K562 (cell line): ENCODE results near the gene TMEM101. TPM values are rescaled to one million over a fixed set of nuclear protein-coding genes. Genes with fewer than 3 reads are reported as not detected.

Source experiments
- ARID3B ChIP-seq: fragments of 250-450 bp; sonication (Bioruptor Pico); IDR thresholded peaks from 2 replicates; pipeline ENCODE4 v1.4.0; 2020; ENCODE audit warnings: borderline replicate concordance
- CREB3 ChIP-seq: fragments of 450-650 bp; conservative IDR thresholded peaks from 2 replicates; pipeline ENCODE4 v1.6.1; 2016; ENCODE audit warnings: missing genetic modification characterization, low read depth, mild to moderate bottlenecking, missing compliant biosample characterization, moderate library complexity
- ELF2 ChIP-seq: fragments of 250-450 bp; sonication (Bioruptor Pico); IDR thresholded peaks from 2 replicates; pipeline ENCODE4 v1.5.0; 2021; ENCODE audit warnings: mild to moderate bottlenecking
- FUS ChIP-seq: fragments of 200-400 bp; formaldehyde crosslinking; optimal IDR thresholded peaks from 2 replicates; pipeline ENCODE3; 2017; ENCODE audit warnings: low read depth, low read length
- HDAC3 ChIP-seq: fragments of 450-650 bp; IDR thresholded peaks from 2 replicates; pipeline ENCODE4 v1.6.1; 2018; ENCODE audit warnings: borderline replicate concordance, mild to moderate bottlenecking, moderate library complexity; ENCODE audit not compliant: partially characterized antibody
- KLF10 ChIP-seq: fragments of 250-450 bp; sonication (Bioruptor Pico); IDR thresholded peaks from 2 replicates; pipeline ENCODE4 v1.6.1; 2021; ENCODE audit warnings: matching md5 sums
- LEF1 ChIP-seq: fragments of 450-650 bp; IDR thresholded peaks from 2 replicates; pipeline ENCODE4 v1.6.1; 2016; ENCODE audit warnings: mild to moderate bottlenecking
- NFXL1 ChIP-seq: fragments of 450-650 bp; formaldehyde crosslinking; IDR thresholded peaks from 2 replicates; pipeline ENCODE4 v1.4.0; 2021; ENCODE audit warnings: mild to moderate bottlenecking
- NFYB ChIP-seq: IDR thresholded peaks from 2 replicates; pipeline ENCODE4 v1.6.1; 2011; ENCODE audit warnings: mild to moderate bottlenecking, moderate library complexity; ENCODE audit not compliant: insufficient read length; ENCODE audit errors: extremely low read depth
- NR1H2 ChIP-seq: sonication (generic); formaldehyde crosslinking; IDR thresholded peaks from 2 replicates; pipeline ENCODE4 v1.4.0; 2020; ENCODE audit warnings: mild to moderate bottlenecking, missing genetic modification reagents
- NR2F6 ChIP-seq: fragments of 450-650 bp; formaldehyde crosslinking; IDR thresholded peaks from 2 replicates; pipeline ENCODE4 v1.4.0; 2020; ENCODE audit warnings: mild to moderate bottlenecking
- RAD21 ChIP-seq, 2 experiments: fragments of 250-450 bp in 1 of 2; fragments of 450-650 bp in 1 of 2; sonication (Bioruptor Pico) in 1 of 2; formaldehyde crosslinking in 1 of 2; IDR thresholded peaks in 1 of 2; conservative IDR thresholded peaks in 1 of 2; 2 replicates each; pipeline versions ENCODE4 v1.4.0 to v1.8.0; 2020 to 2022; ENCODE audit warnings: mild to moderate bottlenecking in 2 of 2, moderate library complexity in 1 of 2
- RAD51 ChIP-seq: fragments of 450-650 bp; IDR thresholded peaks from 2 replicates; pipeline ENCODE4 v1.7.1; 2016; ENCODE audit warnings: low read depth, mild to moderate bottlenecking, borderline replicate concordance
- RBM39 ChIP-seq: fragments of 200-400 bp; formaldehyde crosslinking; optimal IDR thresholded peaks from 2 replicates; pipeline ENCODE3; 2018; ENCODE audit warnings: low read depth, low read length
- RREB1 ChIP-seq: fragments of 250-450 bp; sonication (Bioruptor Pico); IDR thresholded peaks from 2 replicates; pipeline ENCODE4 v1.4.0; 2020
- SMAD1 ChIP-seq: fragments of 150-350 bp; IDR thresholded peaks from 2 replicates; pipeline ENCODE4 v1.6.1; 2014; ENCODE audit warnings: low read length, low read depth; ENCODE audit not compliant: partially characterized antibody
- SMAD3 ChIP-seq: fragments of 450-650 bp; formaldehyde crosslinking; conservative IDR thresholded peaks from 2 replicates; pipeline ENCODE4 v1.4.0; 2020; ENCODE audit warnings: mild to moderate bottlenecking
- TBP ChIP-seq: optimal IDR thresholded peaks from 2 replicates; pipeline ENCODE3; 2011; ENCODE audit warnings: low read depth, low read length, improper control_type of control experiment
- TRIM24 ChIP-seq, 2 experiments: fragments of 450-650 bp; IDR thresholded peaks; 2 replicates each; pipeline ENCODE4 v1.6.1; 2016
- ZNF232 ChIP-seq: sonication (generic); formaldehyde crosslinking; IDR thresholded peaks from 2 replicates; pipeline ENCODE4 v1.8.0; 2022; ENCODE audit warnings: mild to moderate bottlenecking, missing genetic modification reagents
- ZNF347 ChIP-seq: fragments of 450-650 bp; formaldehyde crosslinking; IDR thresholded peaks from 2 replicates; pipeline ENCODE4 v1.4.0; 2020; ENCODE audit warnings: low read depth, mild to moderate bottlenecking, moderate library complexity
- polyA plus RNA-seq, 8 experiments: library from polyadenylated mRNA; depleted of rRNA in 4 of 8; stranded (reverse) in 5 of 8; unstranded in 3 of 8; fragments of >200 nt; fragmentation: Nextera tagmentation in 2 of 8; fragmentation: Illumina TruSeq in 1 of 8; extraction: Ambion mirVana in 2 of 8; extraction: Trizol in 1 of 8; gene quantifications; 2 replicates each; pipeline versions ENCODE4 v1.2.1 to v1.2.3, GENCODE V29; 2011 to 2014; ENCODE audit warnings: inconsistent platforms in 1 of 8, missing spikeins in 1 of 8
- total RNA-seq, 7 experiments: library from RNA; depleted of rRNA in 6 of 7; stranded (reverse); fragments of >200 nt in 6 of 7; fragmentation: Illumina TruSeq in 2 of 7; extraction: Trizol in 2 of 7; gene quantifications; 2 replicates each; pipeline versions ENCODE4 v1.2.1 to v1.2.3, GENCODE V29; 2011 to 2021; ENCODE audit warnings: low replicate concordance in 1 of 7

The TMEM101 gene
- total and polyA plus RNA-seq, 9 of the 15 experiments (the other 6 are each of a cell fraction or from before 2014, with no cell fraction given), result 21.2 to 110 (median 37.8) TPM

DNA sequence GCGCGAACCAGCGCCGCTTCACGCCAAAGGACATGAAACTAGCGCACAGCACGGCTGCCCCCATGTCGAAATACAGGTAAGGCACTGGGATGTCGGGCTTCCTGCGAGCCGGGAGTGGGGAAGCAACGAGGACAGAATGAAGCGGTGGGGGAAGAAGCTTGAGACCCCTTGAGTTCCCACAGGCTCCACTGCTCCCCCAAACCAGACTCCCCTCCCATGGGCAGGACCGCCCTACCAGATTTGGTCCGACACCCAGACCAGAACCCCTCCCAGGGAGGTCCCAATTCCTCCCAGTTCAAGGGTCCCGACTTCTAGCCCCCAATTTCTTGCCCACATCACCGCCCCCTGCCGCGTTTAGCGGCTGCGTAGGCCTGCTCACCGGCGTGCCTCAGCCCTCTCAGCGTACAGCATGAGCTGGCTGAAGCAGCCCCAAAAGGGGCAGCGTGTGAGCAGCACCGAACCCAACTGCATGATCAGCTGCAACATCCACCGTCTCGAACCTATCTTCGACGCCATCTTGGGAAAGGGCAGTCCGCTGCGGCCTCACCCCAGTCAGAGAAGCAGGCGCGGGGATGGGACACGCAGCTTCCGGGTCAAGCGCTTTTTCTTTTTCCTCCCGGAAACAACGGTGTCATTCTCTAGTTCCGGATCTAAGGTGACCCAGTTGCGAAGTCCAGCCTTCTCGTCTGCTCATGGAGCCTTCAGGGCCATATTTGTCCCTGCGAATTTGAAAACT, at the start of gene TMEM101 (continued):
- no peak for TF ChIP-seq ZNF347
- TF ChIP-seq NR2F6 (CRISPR knock-in tag), result no peak
- TF ChIP-seq KLF10 (CRISPR knock-in tag), result no peak
- TF ChIP-seq CREB3 (tag), result 0 out of 2 replicates have a peak, but pooled peaks have one; percentile 40
- no peak; a peak in 1 of 4 replicates for TF ChIP-seq RAD21 (CRISPR knock-in tag; conservative IDR thresholded peaks at IDR 0.05 in 1 of 2, IDR thresholded peaks at IDR 0.05 in 1 of 2)
- TF ChIP-seq RREB1 (CRISPR knock-in tag), result no peak
- no peak for TF ChIP-seq ZNF232 (CRISPR knock-in tag)
- TF ChIP-seq SMAD3 (CRISPR knock-in tag), result peak; percentile 78
- TF ChIP-seq NR1H2 (CRISPR knock-in tag), result no peak
- no peak for TF ChIP-seq HDAC3
- no peak for TF ChIP-seq NFXL1
- TF ChIP-seq LEF1, result no peak
- TF ChIP-seq SMAD1, result peak; percentile 54
- no peak for TF ChIP-seq ARID3B (CRISPR knock-in tag)
- TF ChIP-seq TRIM24 (IDR thresholded peaks at IDR 0.05), result peak in 1 of 2 experiments; percentile 97; a peak in 2 of 4 replicates
- no peak for TF ChIP-seq FUS
- peak; percentile 93 for TF ChIP-seq ELF2 (CRISPR knock-in tag)
- TF ChIP-seq NFYB, result no peak
- TF ChIP-seq RAD51, result no peak
- TF ChIP-seq RBM39, result peak; percentile 86
- TF ChIP-seq TBP, result peak; percentile 95
